Mucosa of rectum (tissue), 2 donors: ENCODE measurements around the gene TEX51.

Source experiments
- H3K27ac ChIP-seq, 2 donors: one replicate each; pipeline ENCODE4 v1.7.0; 2013; ENCODE audit warnings: inconsistent platforms in 2 of 2, low read depth in 2 of 2, low read length in 2 of 2
- H3K27me3 ChIP-seq, 2 donors: one replicate each; pipeline ENCODE4 v1.7.0; 2013; ENCODE audit warnings: low read length in 2 of 2; ENCODE audit not compliant: control insufficient read depth in 2 of 2, insufficient read depth in 2 of 2
- H3K36me3 ChIP-seq, 2 donors: one replicate each; pipeline ENCODE4 v1.7.0; 2013; ENCODE audit warnings: low read length in 2 of 2; ENCODE audit not compliant: control insufficient read depth in 2 of 2, insufficient read depth in 2 of 2
- H3K4me1 ChIP-seq, 2 donors: one replicate each; pipeline ENCODE4 v1.7.0; 2013; ENCODE audit warnings: low read length in 2 of 2, mild to moderate bottlenecking in 1 of 2; ENCODE audit not compliant: control insufficient read depth in 2 of 2, insufficient read depth in 2 of 2
- H3K4me3 ChIP-seq, 2 donors: one replicate each; pipeline ENCODE4 v1.7.0; 2013; ENCODE audit warnings: low read length in 2 of 2
- H3K9ac ChIP-seq, 2 donors: one replicate each; pipeline ENCODE4 v1.7.0; 2013; ENCODE audit warnings: low read length in 2 of 2, low read depth in 1 of 2, mild to moderate bottlenecking in 1 of 2
- H3K9me3 ChIP-seq, 2 donors: one replicate each; pipeline ENCODE4 v1.7.0; 2013; ENCODE audit warnings: low read length in 2 of 2; ENCODE audit not compliant: control insufficient read depth in 2 of 2
- donor health status: healthy.
- donor health status: Normal muscosa, but diverticular disease.

Gene TEX51

GRCh38 chr2:126877861-126878565, 20.7 kb upstream of the TEX51 start:
- H3K9me3 ChIP-seq: peaks cover 0 to 2% of the 10 kb centered on the region in 2 donors
- no peak overlapping the region for H3K27ac ChIP-seq
- H3K4me1 ChIP-seq: no peaks in the 10 kb centered on the region
- no peak overlapping the region for H3K9ac ChIP-seq
- H3K4me3 ChIP-seq: no peak overlapping the region
- H3K36me3 ChIP-seq: no peaks in the 10 kb centered on the region
- no peaks in the 10 kb centered on the region for H3K27me3 ChIP-seq

DNA sequence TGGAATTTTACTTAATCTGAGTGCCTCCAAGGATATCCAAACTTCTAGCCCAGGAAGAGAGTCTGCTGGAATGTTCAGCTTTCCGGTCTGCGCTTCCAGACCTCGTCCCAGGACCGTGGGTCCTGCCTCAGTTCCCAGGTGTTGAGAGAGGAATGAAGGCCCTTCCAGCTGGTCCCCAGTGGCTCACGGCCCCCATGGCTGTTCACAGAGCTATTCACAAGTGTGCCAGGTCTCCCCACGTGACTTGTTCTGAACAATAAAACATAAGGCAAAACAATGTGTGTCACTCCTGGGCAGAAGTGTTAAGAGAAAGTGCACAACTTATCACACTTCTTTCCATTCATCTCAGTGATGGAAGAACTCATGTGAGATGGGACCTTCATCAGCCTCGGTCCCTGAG, 20.1 kb upstream of the TEX51 start:
- Histone ChIP-seq H3K4me1 (no peaks in the 10 kb centered on the region), H3K27me3 (no peaks in the 10 kb centered on the region), H3K4me3 (no peak overlapping the region), H3K9ac (no peak overlapping the region), H3K9me3 (peaks cover 0 to 2% of the 10 kb centered on the region in 2 donors), H3K36me3 (no peaks in the 10 kb centered on the region), H3K27ac (no peak overlapping the region)

DNA sequence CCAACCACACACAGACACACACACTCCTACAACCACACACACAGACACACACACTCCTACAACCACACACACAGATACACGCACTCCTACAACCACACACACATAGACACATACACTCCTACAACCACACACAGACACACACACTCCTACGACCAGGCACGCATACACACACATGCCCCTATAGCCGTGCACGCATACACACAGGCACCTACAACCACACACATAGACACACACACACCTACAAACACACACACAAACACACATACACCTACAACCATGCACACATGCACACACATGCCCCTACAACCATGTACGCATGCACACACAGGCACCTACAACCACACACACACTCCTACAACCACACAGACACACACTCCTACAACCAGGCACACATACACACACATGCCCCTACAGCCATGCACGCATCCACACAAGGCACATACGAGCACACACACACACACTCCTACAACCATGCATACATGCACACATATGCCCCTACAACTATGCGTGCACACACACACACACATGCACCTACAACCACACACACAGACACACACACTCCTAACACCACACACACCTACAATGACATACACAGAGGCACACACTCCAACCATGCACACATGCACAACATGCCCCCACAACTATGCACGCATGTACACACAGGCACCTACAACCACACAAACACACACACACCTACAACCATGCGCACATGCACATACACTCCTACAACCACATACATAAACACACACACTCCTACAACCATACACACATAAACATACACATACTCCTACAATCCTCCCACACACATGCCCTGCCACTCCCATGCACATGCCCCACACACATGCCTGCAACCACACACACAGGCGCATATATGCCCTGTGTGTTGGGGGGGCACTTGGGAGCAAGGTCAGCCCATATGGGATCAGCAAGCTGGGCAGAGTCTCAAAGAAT, 19.1 kb upstream of the TEX51 start:
- Histone ChIP-seq H3K36me3 (no peaks in the 10 kb centered on the region), H3K27ac (no peak overlapping the region), H3K9me3 (peaks cover 0 to 2% of the 10 kb centered on the region in 2 donors), H3K9ac (no peak overlapping the region), H3K4me3 (no peak overlapping the region), H3K27me3 (no peaks in the 10 kb centered on the region), H3K4me1 (no peaks in the 10 kb centered on the region)

- Histone ChIP-seq H3K27ac (no peak overlapping the region), H3K4me3 (no peak overlapping the region), H3K4me1 (no peaks in the 10 kb centered on the region), H3K27me3 (no peaks in the 10 kb centered on the region), H3K9me3 (no peaks in the 10 kb centered on the region), H3K36me3 (no peaks in the 10 kb centered on the region), H3K9ac (no peak overlapping the region)
Measured at GRCh38 chr2:126880324-126880723, 18.4 kb upstream of the TEX51 start.

DNA sequence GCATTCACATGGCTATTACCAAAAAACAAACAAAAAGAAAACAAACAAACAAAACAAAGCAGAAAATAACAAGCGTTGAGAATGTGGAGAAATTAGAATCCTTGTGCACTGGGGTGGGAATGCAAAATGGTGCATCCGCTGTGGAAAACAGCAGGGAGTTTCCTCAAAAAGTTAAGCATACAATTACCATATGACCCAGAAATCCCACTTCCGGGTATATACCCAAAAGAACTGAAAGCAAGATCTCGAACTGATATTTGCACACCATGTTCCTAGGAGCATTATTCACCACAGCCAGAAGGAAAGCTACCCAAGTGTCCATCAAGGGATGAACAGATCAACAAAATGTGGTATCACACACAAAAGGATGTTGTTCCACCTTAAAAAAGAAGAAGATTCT, 17.9 kb upstream of the TEX51 start:
- Histone ChIP-seq H3K36me3 (no peaks in the 10 kb centered on the region), H3K4me1 (no peaks in the 10 kb centered on the region), H3K9ac (no peak overlapping the region), H3K4me3 (no peak overlapping the region), H3K27me3 (no peaks in the 10 kb centered on the region), H3K27ac (no peak overlapping the region), H3K9me3 (no peaks in the 10 kb centered on the region)

GRCh38 chr2:126881591-126881990, 17.1 kb upstream of the TEX51 start:
- H3K4me3 ChIP-seq: no peak overlapping the region
- H3K27me3 ChIP-seq: no peaks in the 10 kb centered on the region
- no peaks in the 10 kb centered on the region for H3K36me3 ChIP-seq
- H3K9ac ChIP-seq: no peak overlapping the region
- no peaks in the 10 kb centered on the region for H3K9me3 ChIP-seq
- H3K4me1 ChIP-seq: no peaks in the 10 kb centered on the region
- no peak overlapping the region for H3K27ac ChIP-seq

DNA sequence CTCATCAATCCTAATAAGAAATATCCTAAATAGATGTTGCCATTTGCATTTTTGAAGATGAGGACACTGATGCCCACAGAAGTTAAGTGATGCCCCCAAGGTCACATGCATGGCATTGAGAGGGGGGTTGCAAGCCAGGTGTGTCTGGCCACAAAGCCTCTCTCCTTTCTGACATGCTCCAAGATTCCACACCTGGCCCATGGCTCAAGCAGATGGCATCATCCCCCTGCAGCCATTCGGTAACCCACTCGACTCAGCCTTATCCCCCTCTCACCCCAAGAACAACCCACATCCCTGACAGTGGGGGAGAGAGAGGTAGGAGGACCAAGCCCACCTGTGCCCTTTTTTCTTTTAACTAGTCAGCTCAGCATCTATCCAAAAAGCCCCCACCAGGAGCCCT, 16.5 kb upstream of the TEX51 start:
- no peaks in the 10 kb centered on the region for H3K4me1 ChIP-seq
- no peaks in the 10 kb centered on the region for H3K27me3 ChIP-seq
- no peak overlapping the region for H3K27ac ChIP-seq
- no peak overlapping the region for H3K9ac ChIP-seq
- no peak overlapping the region for H3K4me3 ChIP-seq
- no peaks in the 10 kb centered on the region for H3K9me3 ChIP-seq
- no peaks in the 10 kb centered on the region for H3K36me3 ChIP-seq

DNA sequence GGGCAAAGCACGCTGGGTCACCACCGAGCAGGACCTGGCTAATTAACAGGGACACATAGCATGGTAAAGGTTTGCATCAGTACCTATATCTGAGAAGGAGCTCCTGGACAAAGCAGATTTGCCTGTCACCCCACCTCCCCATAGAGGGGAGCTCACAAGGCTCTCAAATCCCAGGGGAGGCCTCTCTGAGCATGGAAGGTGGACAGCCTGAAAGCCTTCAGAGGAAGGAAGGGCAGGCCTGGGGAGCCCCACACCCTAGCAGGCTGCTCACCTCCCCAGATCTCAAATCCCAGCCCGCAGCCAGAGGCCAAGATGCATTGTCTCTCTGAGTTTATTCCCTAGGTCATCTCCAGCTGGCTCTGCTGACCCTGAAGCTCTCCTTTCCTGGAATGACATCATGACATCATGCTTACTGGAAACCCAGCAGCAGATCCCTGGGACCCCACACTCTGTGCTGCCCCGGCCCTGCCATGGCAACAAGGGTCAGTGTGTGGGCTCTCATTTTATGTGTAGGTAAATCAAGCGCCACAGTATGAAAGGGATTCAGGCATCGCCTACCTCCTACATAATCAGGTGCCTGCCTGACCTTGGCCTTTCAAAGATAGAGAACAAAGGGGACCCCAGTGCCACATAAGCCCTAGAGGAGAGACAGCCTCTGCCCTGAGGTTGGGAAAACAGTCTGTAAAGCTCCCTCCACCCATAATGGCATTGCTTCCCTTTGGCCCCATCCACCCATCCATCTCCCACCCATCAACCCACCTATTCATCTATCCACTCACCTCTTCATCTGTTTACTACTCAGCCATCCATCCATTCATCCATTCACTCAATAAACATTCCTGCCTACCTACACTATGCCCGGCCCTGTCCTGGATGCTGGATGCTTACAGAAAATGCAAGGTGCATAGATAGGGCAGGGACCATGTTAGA, 15.7 kb upstream of the TEX51 start:
- no peaks in the 10 kb centered on the region for H3K4me1 ChIP-seq
- H3K27me3 ChIP-seq: no peaks in the 10 kb centered on the region
- no peaks in the 10 kb centered on the region for H3K36me3 ChIP-seq
- H3K4me3 ChIP-seq: no peak overlapping the region
- no peak overlapping the region for H3K9ac ChIP-seq
- H3K27ac ChIP-seq: no peak overlapping the region
- H3K9me3 ChIP-seq: no peaks in the 10 kb centered on the region

DNA sequence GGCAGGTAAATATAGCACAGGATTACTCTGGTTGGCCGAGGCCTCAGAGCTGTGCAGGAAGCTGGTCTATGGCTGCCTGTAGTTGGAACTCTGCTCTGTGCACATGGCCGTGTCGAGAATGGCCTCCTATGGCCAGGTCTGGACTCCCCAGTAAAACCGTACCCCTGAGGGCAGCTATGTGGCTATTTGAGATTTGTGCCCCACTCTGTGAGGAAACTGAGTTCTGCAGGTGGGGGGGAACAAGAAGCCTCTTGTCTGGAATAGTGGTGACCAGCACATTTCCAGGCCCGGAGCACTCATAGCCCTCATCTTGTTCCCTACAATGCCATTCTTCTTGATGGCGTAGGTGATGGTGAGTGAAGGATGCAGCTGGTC, 15.0 kb upstream of the TEX51 start:
- H3K27ac ChIP-seq: no peak overlapping the region
- H3K9me3 ChIP-seq: no peaks in the 10 kb centered on the region
- no peaks in the 10 kb centered on the region for H3K4me1 ChIP-seq
- H3K36me3 ChIP-seq: no peaks in the 10 kb centered on the region
- H3K27me3 ChIP-seq: no peaks in the 10 kb centered on the region
- H3K4me3 ChIP-seq: no peak overlapping the region
- no peak overlapping the region for H3K9ac ChIP-seq
